Natural killer cell (primary cell): Measurements from ENCODE around the gene GREB1L. TPM values are rescaled to one million over a fixed set of nuclear protein-coding genes. Genes with fewer than 3 reads are reported as not detected.
A peak's percentile ranks its signal among the peaks of the same experiment; 100 is the strongest.

Experiments
- ATAC-seq, 3 donors: fragments of 150-1000 bp in 2 of 3; fragments of 200-7000 bp in 1 of 3; cut with Tn5 transposase; 1 replicate in 1 of 3; 2 replicates in 2 of 3; pipeline ENCODE4 v1.10.0; 2021; ENCODE audit warnings: mild to moderate bottlenecking in 2 of 3, moderate library complexity in 2 of 3
- DNase-seq, 2 donors: peaks; one replicate each; pipeline versions ENCODE4 v3.0.0 to v3.0.0-alpha.2; 2013 to 2021; ENCODE audit warnings: mixed read lengths in 1 of 2
- H3K27ac ChIP-seq: one replicate; pipeline ENCODE4 v1.5.1; 2013; ENCODE audit warnings: mild to moderate bottlenecking, low read length
- H3K27me3 ChIP-seq: one replicate; pipeline ENCODE4 v1.6.1; 2013; ENCODE audit warnings: low read length; ENCODE audit not compliant: control insufficient read depth, insufficient read depth
- H3K36me3 ChIP-seq: one replicate; pipeline ENCODE4 v1.6.1; 2013; ENCODE audit warnings: low read length; ENCODE audit not compliant: control insufficient read depth, insufficient read depth
- H3K4me1 ChIP-seq: one replicate; pipeline ENCODE4 v1.6.1; 2013; ENCODE audit warnings: low read length; ENCODE audit not compliant: control insufficient read depth, insufficient read depth
- H3K4me3 ChIP-seq: one replicate; pipeline ENCODE4 v1.5.1; 2013; ENCODE audit warnings: low read length
- H3K9me3 ChIP-seq: one replicate; pipeline ENCODE4 v1.6.1; 2013; ENCODE audit warnings: low read length; ENCODE audit not compliant: control insufficient read depth, insufficient read depth
- H3K27ac Mint-ChIP-seq, 2 donors: one replicate each; pipeline ENCODE4 v1.8.0; 2022; ENCODE audit warnings: mild to moderate bottlenecking in 2 of 2, mixed read lengths in 2 of 2, moderate library complexity in 1 of 2
- H3K27me3 Mint-ChIP-seq, 2 donors: one replicate each; pipeline ENCODE4 v1.8.0; 2022; ENCODE audit warnings: low read depth in 2 of 2, mixed read lengths in 2 of 2
- H3K36me3 Mint-ChIP-seq: one replicate; pipeline ENCODE4 v1.8.0; 2022; ENCODE audit warnings: mixed read lengths
- H3K4me1 Mint-ChIP-seq, 2 donors: one replicate each; pipeline ENCODE4 v1.8.0; 2022; ENCODE audit warnings: mixed read lengths in 2 of 2
- H3K4me3 Mint-ChIP-seq: one replicate; pipeline ENCODE4 v1.8.0; 2022; ENCODE audit warnings: mild to moderate bottlenecking, moderate library complexity, mixed read lengths
- H3K9me3 Mint-ChIP-seq, 2 donors: one replicate each; pipeline ENCODE4 v1.8.0; 2022; ENCODE audit warnings: mixed read lengths in 2 of 2
- CTCF ChIP-seq: fragments of 200-600 bp; IDR thresholded peaks from one replicate; pipeline ENCODE4 v1.8.0; 2022; ENCODE audit warnings: antibody characterized with exemption
- WGBS: methylation state at CpG from one replicate; pipeline ENCODE4 v1.1.7; 2013; ENCODE audit warnings: missing lambda C conversion rate; ENCODE audit not compliant: insufficient coverage; 5-methylcytosine and 5-hydroxymethylcytosine counted together
- intact Hi-C: fragments of 100-400 bp; cut with micrococcal nuclease; formaldehyde crosslinking; loops from one replicate; pipeline ENCODE4 v1.14.2; 2022
- total RNA-seq, 4 donors: library from RNA; stranded (reverse); fragments of 120-200 nt in 1 of 4; gene quantifications; one replicate each; pipeline versions ENCODE4 v1.2.3 to v1.2.4, GENCODE V29; 2013 to 2022

Gene GREB1L
- total RNA-seq, 3 donors from 2014 or later (not counting 1 experiment from before 2014, with no cell fraction given), result not detected

GRCh38 chr18:21550510-21550970 lies 308.5 kb downstream of the GREB1L start:
- Mint-ChIP-seq H3K36me3 (no peaks in the 10 kb centered on the region), H3K4me3 (no peak overlapping the region), H3K27ac (no peak overlapping the region), H3K27me3 (no peaks in the 10 kb centered on the region), H3K9me3 (no peaks in the 10 kb centered on the region), H3K4me1 (peaks cover 8 to 10% of the 10 kb centered on the region in 2 donors)
- ATAC-seq (no peak), DNase-seq (no peak)
- Histone ChIP-seq H3K27me3 (no peaks in the 10 kb centered on the region), H3K4me3 (no peak overlapping the region), H3K9me3 (no peaks in the 10 kb centered on the region), H3K27ac (no peak overlapping the region), H3K36me3 (peaks cover 18% of the 10 kb centered on the region), H3K4me1 (no peaks in the 10 kb centered on the region)
- no peak for TF ChIP-seq CTCF
- 95% methylated on average over 11 of the region's 11 CpGs for WGBS
- intact Hi-C loops, result no loop called here

- Mint-ChIP-seq H3K27me3 (no peaks in the 10 kb centered on the region), H3K36me3 (no peaks in the 10 kb centered on the region), H3K9me3 (no peaks in the 10 kb centered on the region), H3K4me1 (peaks cover 0 to 2% of the 10 kb centered on the region in 2 donors), H3K4me3 (no peak overlapping the region), H3K27ac (no peak overlapping the region)
- DNase-seq (no peak), ATAC-seq (no peak)
- intact Hi-C loops, result no loop called here
- TF ChIP-seq CTCF, result no peak
- 93% methylated on average over 6 of the region's 6 CpGs for WGBS
- Histone ChIP-seq H3K27ac (no peak overlapping the region), H3K27me3 (no peaks in the 10 kb centered on the region), H3K9me3 (no peaks in the 10 kb centered on the region), H3K4me3 (no peak overlapping the region), H3K36me3 (peaks cover 36% of the 10 kb centered on the region), H3K4me1 (no peaks in the 10 kb centered on the region)
Measured at GRCh38 chr18:21557607-21558253, 315.7 kb downstream of the GREB1L start.

GRCh38 chr18:21559195-21559594 lies 317.2 kb downstream of the GREB1L start:
- no peak for DNase-seq
- Histone ChIP-seq H3K27ac (no peak overlapping the region), H3K4me3 (no peak overlapping the region), H3K27me3 (no peaks in the 10 kb centered on the region), H3K4me1 (no peaks in the 10 kb centered on the region), H3K9me3 (no peaks in the 10 kb centered on the region), H3K36me3 (peaks cover 42% of the 10 kb centered on the region)
- Mint-ChIP-seq H3K9me3 (no peaks in the 10 kb centered on the region), H3K4me1 (peaks cover 0 to 5% of the 10 kb centered on the region in 2 donors), H3K27ac (no peak overlapping the region), H3K36me3 (peaks cover 7% of the 10 kb centered on the region), H3K4me3 (no peak overlapping the region), H3K27me3 (no peaks in the 10 kb centered on the region)
- ATAC-seq, result no peak
- intact Hi-C loops, result no loop called here
- TF ChIP-seq CTCF, result no peak

- peaks cover 11 to 26% of the 10 kb centered on the region in 2 donors for H3K4me1 Mint-ChIP-seq
- peak overlapping the region in 1 of 2 donors; percentile 24 for H3K27ac Mint-ChIP-seq
- H3K9me3 Mint-ChIP-seq, result no peaks in the 10 kb centered on the region
- intact Hi-C loops, result no loop called here
- Histone ChIP-seq H3K9me3 (no peaks in the 10 kb centered on the region), H3K27me3 (no peaks in the 10 kb centered on the region), H3K4me3 (no peak overlapping the region), H3K4me1 (no peaks in the 10 kb centered on the region), H3K36me3 (peaks cover 66% of the 10 kb centered on the region), H3K27ac (no peak overlapping the region)
- no peak overlapping the region for H3K4me3 Mint-ChIP-seq
- ATAC-seq (no peak), DNase-seq (no peak)
- TF ChIP-seq CTCF, result no peak
- peaks cover 13% of the 10 kb centered on the region for H3K36me3 Mint-ChIP-seq
- H3K27me3 Mint-ChIP-seq, result no peaks in the 10 kb centered on the region
Measured at GRCh38 chr18:21571772-21572171, 329.7 kb downstream of the GREB1L start.
